Immature natural killer cell (primary cell): ENCODE data around the gene WSB1. TPM values are rescaled to one million over a fixed set of nuclear protein-coding genes. Genes with fewer than 3 reads are reported as not detected.

Source experiments
- DNase-seq, 3 donors: peaks; one replicate each; pipeline ENCODE4 v3.0.0; 2022; ENCODE audit warnings: mixed read lengths in 1 of 3
- H3K27ac Mint-ChIP-seq, 6 donors: one replicate each; pipeline ENCODE4 v1.8.0; 2020; ENCODE audit warnings: mixed read lengths in 6 of 6, mild to moderate bottlenecking in 5 of 6, inconsistent platforms in 4 of 6, moderate library complexity in 3 of 6
- H3K27me3 Mint-ChIP-seq, 3 donors: one replicate each; pipeline ENCODE4 v1.8.0; 2020 to 2021; ENCODE audit warnings: low read depth in 3 of 3, mild to moderate bottlenecking in 3 of 3, mixed read lengths in 3 of 3, moderate library complexity in 3 of 3, inconsistent platforms in 1 of 3
- H3K36me3 Mint-ChIP-seq, 3 donors: one replicate each; pipeline ENCODE4 v1.8.0; 2020; ENCODE audit warnings: mixed read lengths in 3 of 3, inconsistent platforms in 2 of 3, mild to moderate bottlenecking in 2 of 3
- H3K4me1 Mint-ChIP-seq, 2 donors: one replicate each; pipeline ENCODE4 v1.8.0; 2020; ENCODE audit warnings: inconsistent platforms in 2 of 2, mild to moderate bottlenecking in 2 of 2, mixed read lengths in 2 of 2, moderate library complexity in 1 of 2
- H3K4me3 Mint-ChIP-seq, 5 donors: one replicate each; pipeline ENCODE4 v1.8.0; 2020; ENCODE audit warnings: mild to moderate bottlenecking in 5 of 5, mixed read lengths in 5 of 5, inconsistent platforms in 3 of 5, moderate library complexity in 3 of 5
- H3K9me3 Mint-ChIP-seq, 6 donors: one replicate each; pipeline ENCODE4 v1.8.0; 2020; ENCODE audit warnings: mild to moderate bottlenecking in 6 of 6, mixed read lengths in 6 of 6, inconsistent platforms in 4 of 6, moderate library complexity in 3 of 6
- polyA plus RNA-seq, 3 donors: library from polyadenylated mRNA; unstranded; fragments of 300-500 nt; fragmentation: Illumina TruSeq; gene quantifications; one replicate each; pipeline ENCODE4 v1.2.3, GENCODE V29; 2021

The WSB1 gene
- polyA plus RNA-seq, 3 donors from 2014 or later, result 163 to 253 (median 232) TPM

DNA sequence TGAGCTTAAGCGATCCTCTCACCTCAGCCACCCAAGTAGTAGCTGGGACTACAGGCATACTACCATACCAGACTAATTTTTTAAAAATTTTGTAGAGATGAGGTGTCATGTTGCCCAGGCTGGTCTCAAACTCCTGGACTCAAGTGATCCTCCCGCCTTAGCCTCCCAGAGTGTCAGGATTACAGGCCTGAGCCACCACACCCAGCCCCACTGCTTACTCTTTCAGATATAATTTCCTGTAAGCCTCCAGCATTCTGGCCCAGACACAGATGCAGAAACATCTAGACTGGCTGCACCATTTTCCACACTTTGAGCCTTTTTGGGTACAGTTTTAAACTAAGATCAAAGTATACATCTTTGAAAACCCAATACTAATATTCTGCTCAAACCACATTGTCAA, 8.4 kb upstream of the WSB1 start:
- no peak for DNase-seq
- Mint-ChIP-seq H3K4me1 (peaks cover 9 to 11% of the 10 kb centered on the region in 2 donors), H3K27me3 (peaks cover 0 to 4% (median 3%) of the 10 kb centered on the region in 3 donors), H3K4me3 (no peak overlapping the region), H3K27ac (no peak overlapping the region), H3K36me3 (peaks cover 0 to 4% (median 0%) of the 10 kb centered on the region in 3 donors), H3K9me3 (peaks cover 0 to 1% (median 0%) of the 10 kb centered on the region in 6 donors)

DNA sequence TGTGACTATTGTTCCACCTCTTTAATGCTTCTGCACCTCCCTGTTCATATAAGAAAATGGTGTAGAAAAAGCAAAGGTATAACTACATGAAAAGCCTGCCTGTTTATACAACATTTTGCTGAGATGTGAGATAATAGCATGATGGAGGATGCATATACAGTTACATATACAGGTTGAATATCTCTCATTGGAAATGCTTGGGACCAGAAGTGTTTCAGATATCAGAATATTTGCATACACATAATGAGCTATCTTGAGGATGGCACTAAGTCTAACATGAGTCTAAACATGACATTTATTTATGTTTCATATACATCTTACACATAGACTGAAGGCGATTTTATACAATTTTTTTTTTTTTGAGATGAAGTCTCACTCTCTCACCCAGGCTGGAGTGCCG, 5.7 kb upstream of the WSB1 start:
- no peak overlapping the region for H3K4me3 Mint-ChIP-seq
- H3K27me3 Mint-ChIP-seq, result peaks cover 0 to 9% (median 0%) of the 10 kb centered on the region in 3 donors
- H3K4me1 Mint-ChIP-seq, result peaks cover 17 to 20% of the 10 kb centered on the region in 2 donors
- H3K36me3 Mint-ChIP-seq, result peaks cover 0 to 4% (median 0%) of the 10 kb centered on the region in 3 donors
- peaks cover 0 to 1% (median 0%) of the 10 kb centered on the region in 6 donors for H3K9me3 Mint-ChIP-seq
- no peak overlapping the region for H3K27ac Mint-ChIP-seq
- DNase-seq, result no peak

DNA sequence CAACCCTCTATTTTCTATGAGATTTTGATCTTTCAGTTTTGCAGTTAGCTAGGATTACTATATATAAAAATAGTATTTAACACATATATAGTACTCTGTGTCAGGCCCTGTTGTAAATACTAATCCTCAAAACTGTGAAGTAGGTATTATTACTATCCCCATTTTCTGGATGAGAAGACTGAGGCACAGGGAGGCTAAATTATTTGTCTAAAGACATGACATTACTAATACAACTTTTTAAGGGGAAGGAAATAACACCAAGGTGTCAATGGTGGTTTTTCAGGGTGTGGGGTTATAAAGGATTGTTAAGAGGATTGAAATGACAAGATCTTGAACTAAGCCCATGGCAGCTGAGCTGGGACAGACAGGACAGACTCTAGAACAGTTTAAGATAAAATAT, 4.1 kb upstream of the WSB1 start:
- Mint-ChIP-seq H3K36me3 (peaks cover 0 to 4% (median 0%) of the 10 kb centered on the region in 3 donors), H3K27me3 (peaks cover 2 to 23% (median 7%) of the 10 kb centered on the region in 3 donors), H3K9me3 (no peaks in the 10 kb centered on the region), H3K4me1 (peaks cover 24 to 32% of the 10 kb centered on the region in 2 donors), H3K27ac (peak overlapping the region; percentile 75 to 84 (median 80)), H3K4me3 (peak overlapping the region; percentile 33 to 71 (median 63))
- peak in 1 of 3 donors; percentile 17 for DNase-seq

DNA sequence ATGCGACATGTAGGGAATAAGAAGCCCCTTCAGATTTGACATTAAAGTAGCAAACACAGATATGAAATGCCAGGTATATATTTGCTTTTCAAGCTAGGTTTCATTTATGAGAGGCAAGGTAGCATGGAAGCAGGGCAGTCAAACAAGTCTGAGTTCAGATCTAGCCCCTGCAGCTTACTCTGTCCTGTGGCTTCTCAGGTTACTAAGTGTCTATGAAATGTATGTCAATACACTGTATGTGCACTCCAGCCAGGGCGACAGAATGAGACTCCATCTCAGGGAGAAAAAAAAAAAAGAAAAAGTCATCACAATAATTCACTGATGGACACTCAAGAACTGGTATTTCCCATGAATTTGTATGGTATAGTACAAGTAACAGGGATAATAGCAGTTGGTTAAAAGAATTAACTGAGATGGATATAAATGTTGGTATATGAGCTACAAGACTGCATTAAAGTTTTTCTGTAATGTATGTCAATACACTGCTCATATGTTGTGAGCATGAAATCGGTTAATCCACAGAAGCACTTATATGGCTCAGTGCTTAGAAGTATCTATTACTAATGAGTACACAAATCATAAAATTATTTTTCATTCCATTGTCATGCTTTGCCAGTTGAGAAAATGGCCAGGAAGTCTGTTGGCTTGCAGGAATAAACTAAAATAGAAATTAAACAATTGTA, 2.9 kb upstream of the WSB1 start:
- H3K4me3 Mint-ChIP-seq, result peak overlapping the region in 3 of 5 donors; percentile 23 to 53 (median 29)

DNA sequence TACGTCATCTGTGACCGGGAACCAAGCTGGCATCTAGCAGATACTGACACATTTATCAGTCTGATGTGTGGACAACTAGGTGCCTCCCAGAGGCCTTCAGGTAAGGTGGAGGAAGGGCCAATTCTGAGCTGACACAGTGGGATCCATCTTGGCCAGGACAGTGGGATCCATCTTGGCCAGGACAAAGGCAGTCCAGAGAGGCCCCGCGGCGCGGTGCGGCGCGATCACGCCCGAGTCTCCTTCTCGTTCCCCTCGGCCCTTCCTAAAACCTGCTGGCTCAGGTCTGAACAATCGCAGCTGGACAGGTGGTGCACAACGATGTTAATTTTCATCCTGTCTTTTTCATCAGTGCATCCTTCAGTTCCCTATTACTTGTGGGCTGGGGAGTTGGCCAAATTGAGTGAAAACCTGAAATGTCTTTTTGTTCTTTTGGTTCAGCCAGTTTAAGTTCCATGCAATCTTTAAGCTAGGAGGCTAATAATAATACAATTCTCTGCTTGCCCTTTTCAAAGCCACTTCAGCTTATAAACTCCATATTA, 486 bp upstream of the WSB1 start:
- peaks cover 50 to 67% of the 10 kb centered on the region in 2 donors for H3K4me1 Mint-ChIP-seq
- peaks cover 0 to 3% (median 0%) of the 10 kb centered on the region in 3 donors for H3K36me3 Mint-ChIP-seq
- DNase-seq, result no peak

More for the DNA sequence above, 2.9 kb upstream of the WSB1 start:
- no peak for DNase-seq
- Mint-ChIP-seq H3K9me3 (no peaks in the 10 kb centered on the region), H3K36me3 (peaks cover 0 to 4% (median 0%) of the 10 kb centered on the region in 3 donors), H3K27ac (peak overlapping the region; percentile 48 to 85 (median 74)), H3K27me3 (peaks cover 6 to 22% (median 7%) of the 10 kb centered on the region in 3 donors), H3K4me1 (peaks cover 36 to 44% of the 10 kb centered on the region in 2 donors)

DNA sequence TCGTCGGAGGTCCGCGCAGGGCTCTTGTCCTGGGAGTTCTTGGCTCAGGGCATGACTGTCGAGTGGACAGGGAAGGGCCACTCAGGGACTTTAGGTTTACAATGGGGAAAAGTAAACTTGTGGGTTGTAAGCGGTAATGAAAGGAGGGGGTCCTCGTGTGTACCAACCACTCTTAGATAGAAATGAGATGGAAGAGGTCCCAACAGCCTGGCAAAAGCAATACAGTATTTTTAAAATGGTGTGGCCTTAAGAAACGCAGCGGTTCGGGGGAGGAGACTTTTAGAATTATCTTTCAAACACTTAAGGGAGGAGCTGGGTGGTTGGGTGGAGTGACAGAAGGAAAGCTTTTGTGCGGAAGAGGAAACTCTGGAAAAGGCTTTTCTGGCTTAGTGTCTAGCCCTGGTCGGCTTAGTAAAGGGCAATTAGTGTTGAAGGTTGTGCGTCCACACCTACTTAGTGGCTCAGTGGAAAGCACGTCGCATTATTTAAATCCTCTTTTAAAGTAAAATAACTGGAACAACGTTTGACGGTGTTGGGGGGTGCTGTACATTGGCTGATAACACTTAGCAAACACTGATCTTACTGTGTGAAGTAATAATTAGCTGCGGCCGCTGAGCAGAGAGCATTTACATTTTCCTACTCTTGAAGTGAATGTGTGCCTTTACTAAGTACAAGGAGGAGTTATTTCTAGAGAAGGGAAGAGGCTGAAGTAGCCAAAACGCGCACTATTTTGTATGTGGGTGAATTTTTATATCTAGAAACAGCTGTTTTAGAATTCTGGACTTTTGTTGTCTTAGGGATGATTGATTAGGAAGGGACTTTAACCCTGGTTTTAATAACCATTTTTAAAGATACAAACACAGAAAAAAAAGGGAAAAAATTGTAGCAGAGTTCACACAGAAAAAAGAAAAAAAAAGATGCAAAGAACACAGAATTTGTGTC, 1.0 kb downstream of the WSB1 start:
- Mint-ChIP-seq H3K4me3 (peak overlapping the region; percentile 94 to 99 (median 97)), H3K27me3 (peaks cover 6 to 21% (median 8%) of the 10 kb centered on the region in 3 donors), H3K4me1 (peaks cover 61 to 74% of the 10 kb centered on the region in 2 donors), H3K9me3 (no peaks in the 10 kb centered on the region), H3K27ac (peak overlapping the region; percentile 96 to 100 (median 98)), H3K36me3 (peaks cover 0 to 3% (median 0%) of the 10 kb centered on the region in 3 donors)
- peak; percentile 58 to 64 (median 58) for DNase-seq

More for the DNA sequence above, 486 bp upstream of the WSB1 start:
- Mint-ChIP-seq H3K27ac (peak overlapping the region; percentile 97 to 100 (median 98)), H3K9me3 (no peaks in the 10 kb centered on the region), H3K4me3 (peak overlapping the region; percentile 94 to 99 (median 97)), H3K27me3 (peaks cover 6 to 21% (median 8%) of the 10 kb centered on the region in 3 donors)

DNA sequence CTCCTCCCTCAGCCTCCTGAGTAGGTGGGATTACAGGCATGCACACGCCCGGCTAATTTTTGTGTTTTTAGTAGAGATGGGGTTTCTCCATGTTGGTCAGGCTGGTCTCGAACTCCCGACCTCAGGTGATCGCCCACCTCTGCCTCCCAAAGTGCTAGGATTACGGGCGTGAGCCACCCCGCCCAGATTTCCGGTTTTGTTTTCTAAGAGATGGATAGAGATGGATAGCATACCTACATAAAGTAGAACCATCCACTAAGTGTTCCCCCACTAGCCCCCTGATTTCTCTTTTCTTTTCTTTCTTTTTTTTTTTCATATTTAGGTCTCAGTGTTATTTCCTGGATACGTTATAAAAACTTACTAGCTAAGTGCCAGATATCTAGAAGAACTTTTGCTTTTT, 2.0 kb downstream of the WSB1 start:
- Mint-ChIP-seq H3K4me3 (peak overlapping the region; percentile 94 to 99 (median 97)), H3K36me3 (peaks cover 0 to 3% (median 0%) of the 10 kb centered on the region in 3 donors), H3K27ac (peak overlapping the region; percentile 96 to 100 (median 98)), H3K9me3 (no peaks in the 10 kb centered on the region), H3K27me3 (peaks cover 6 to 21% (median 8%) of the 10 kb centered on the region in 3 donors), H3K4me1 (peaks cover 58 to 74% of the 10 kb centered on the region in 2 donors)
- peak in 1 of 3 donors; percentile 23 for DNase-seq

DNA sequence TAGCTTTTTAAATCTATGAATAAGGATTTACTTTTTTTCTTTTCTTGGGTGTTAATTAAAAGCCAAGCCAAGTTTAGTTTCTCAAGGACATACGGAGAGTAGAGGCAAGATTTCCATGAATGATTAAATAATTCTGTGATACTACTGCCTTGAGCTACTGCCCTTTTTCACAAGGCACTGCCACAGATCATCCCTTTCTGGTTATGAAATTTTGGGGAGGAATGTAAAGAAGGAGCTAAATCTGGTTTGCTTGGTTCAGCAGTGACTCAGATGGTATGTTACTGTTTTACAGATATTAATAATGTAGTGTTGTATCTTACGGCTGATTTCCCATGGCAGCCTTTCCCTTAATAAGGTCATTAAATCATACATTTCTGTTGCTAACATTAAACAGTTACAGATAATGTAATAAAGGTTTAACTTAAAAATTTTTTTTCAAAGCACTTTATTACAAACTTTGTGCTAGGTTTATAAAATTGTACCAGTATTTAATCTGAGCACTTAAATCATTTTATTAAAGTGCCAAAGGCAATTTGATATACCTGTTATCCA, 2.6 kb downstream of the WSB1 start:
- Mint-ChIP-seq H3K4me3 (peak overlapping the region; percentile 94 to 99 (median 97)), H3K9me3 (no peaks in the 10 kb centered on the region), H3K27me3 (peaks cover 6 to 19% (median 8%) of the 10 kb centered on the region in 3 donors), H3K4me1 (peaks cover 61 to 77% of the 10 kb centered on the region in 2 donors), H3K27ac (peak overlapping the region; percentile 96 to 100 (median 98)), H3K36me3 (peaks cover 0 to 3% (median 0%) of the 10 kb centered on the region in 3 donors)
- DNase-seq, result no peak

DNA sequence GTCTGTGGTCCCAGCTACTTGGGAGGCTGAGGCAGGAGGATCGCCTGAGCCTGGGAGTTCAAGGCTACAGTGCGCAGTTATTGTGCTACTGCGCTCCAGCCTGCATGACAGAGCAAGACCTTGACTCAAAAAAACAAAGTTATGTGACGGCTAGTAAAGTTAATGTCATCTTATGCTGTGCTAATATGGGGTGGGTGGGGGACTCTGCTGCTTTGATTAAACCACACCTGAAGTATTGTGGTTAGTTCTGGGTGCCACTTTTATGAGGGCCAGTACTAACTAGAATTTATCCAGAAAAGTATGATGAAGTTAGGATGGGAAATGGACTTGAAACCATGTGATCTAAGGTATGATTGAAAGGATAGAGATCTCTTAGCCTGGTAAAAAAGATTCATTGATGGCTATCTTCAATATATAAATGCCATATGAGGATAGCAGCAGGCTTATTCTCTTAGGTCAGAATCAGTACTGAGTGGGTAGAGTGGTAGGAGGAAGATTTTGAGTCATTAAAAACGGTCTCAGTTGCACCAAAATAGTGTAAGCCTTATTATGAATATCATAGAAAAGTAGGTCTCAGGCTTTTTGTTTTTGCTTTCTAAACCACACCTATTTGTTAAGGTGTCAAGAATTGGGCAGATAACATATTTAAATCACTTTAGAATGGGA, 5.6 kb downstream of the WSB1 start:
- peaks cover 4 to 7% (median 4%) of the 10 kb centered on the region in 3 donors for H3K27me3 Mint-ChIP-seq
- no peak for DNase-seq
- H3K4me3 Mint-ChIP-seq, result peak overlapping the region; percentile 8 to 66 (median 24)
- no peaks in the 10 kb centered on the region for H3K9me3 Mint-ChIP-seq
- peak overlapping the region; percentile 42 to 81 (median 74) for H3K27ac Mint-ChIP-seq
- peaks cover 73 to 92% of the 10 kb centered on the region in 2 donors for H3K4me1 Mint-ChIP-seq
- peaks cover 0 to 6% (median 0%) of the 10 kb centered on the region in 3 donors for H3K36me3 Mint-ChIP-seq

DNA sequence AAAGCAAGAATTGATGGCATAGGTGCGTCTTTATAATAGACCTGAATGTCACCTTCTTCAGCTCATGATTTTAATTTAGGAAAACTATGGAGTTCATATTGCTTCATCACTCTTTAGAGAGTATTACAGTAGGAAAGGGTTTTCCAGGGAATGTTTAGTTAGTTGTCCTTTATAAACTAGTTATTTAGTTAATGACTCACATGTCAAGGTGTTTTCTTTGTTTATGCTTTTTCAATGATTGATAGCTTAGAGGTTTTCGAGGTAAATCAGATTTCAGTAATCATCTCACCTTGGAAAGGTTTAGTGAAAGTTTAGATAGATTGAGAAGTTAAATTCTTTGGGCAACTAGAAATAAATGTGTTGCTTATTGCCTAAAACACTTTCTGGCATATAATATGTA, 9.8 kb downstream of the WSB1 start:
- no peaks in the 10 kb centered on the region for H3K9me3 Mint-ChIP-seq
- peaks cover 0 to 2% (median 0%) of the 10 kb centered on the region in 3 donors for H3K27me3 Mint-ChIP-seq
- H3K4me3 Mint-ChIP-seq, result no peak overlapping the region
- DNase-seq, result no peak
- H3K27ac Mint-ChIP-seq, result peak overlapping the region in 2 of 6 donors; percentile 9 to 58
- peaks cover 3 to 16% (median 9%) of the 10 kb centered on the region in 3 donors for H3K36me3 Mint-ChIP-seq
- peaks cover 51 to 69% of the 10 kb centered on the region in 2 donors for H3K4me1 Mint-ChIP-seq

DNA sequence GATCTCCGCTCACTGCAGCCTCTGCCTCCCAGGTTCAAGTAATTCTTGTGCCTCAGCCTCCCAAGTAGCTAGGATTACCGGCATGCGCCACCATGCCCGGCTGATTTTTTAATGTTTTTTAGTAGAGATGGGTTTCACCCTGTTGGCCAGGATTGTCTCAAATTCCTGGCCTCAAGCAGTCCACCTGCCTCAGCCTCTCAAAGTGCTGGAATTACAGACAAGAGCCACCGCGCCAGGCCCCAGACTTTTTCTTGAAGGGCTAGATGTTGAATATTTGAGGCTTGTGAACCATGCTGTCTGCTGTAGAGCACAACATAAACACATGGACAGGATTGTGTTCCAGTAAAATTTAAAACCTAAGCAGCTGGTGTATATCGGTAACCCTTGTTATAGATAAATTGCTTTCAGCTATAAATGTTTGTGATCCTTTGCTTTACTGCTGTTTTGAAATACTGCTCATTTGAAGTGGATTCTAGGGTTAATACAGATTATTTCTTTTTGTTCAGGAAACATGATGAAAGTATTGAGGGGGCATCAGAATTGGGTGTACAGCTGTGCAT, 12.4 kb downstream of the WSB1 start:
- Mint-ChIP-seq H3K27ac (peak overlapping the region in 3 of 6 donors; percentile 2 to 54 (median 5)), H3K27me3 (peaks cover 0 to 6% (median 0%) of the 10 kb centered on the region in 3 donors), H3K9me3 (no peaks in the 10 kb centered on the region), H3K36me3 (peaks cover 12 to 29% (median 16%) of the 10 kb centered on the region in 3 donors), H3K4me3 (no peak overlapping the region), H3K4me1 (peaks cover 27 to 43% of the 10 kb centered on the region in 2 donors)
- DNase-seq, result no peak

DNA sequence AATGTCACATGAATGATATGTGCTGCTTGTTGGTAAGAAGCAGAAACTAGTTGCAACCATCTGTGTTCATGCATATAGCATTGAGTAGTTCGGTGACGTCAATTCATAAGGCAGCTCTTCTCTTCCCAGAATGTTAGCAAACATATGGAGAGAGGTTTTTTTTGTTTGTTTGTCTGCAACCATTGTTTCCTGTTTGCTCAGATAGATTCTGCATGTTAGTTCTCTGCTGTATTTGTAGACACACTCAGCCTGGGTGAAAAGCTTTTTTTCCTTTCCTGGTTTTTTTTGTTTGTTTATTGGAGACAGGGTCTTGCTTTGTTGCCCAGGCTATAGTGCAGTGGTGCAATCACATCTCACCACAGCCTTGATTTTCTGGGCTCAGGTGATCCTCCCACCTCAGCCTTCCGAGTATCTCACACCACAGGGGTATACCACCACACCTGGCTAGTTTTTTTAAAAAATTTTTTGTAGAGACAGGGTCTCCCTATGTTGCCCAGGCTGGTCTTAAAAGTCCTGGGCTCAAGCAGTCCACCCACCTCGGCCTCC, 16.7 kb downstream of the WSB1 start:
- H3K4me3 Mint-ChIP-seq, result no peak overlapping the region
- H3K9me3 Mint-ChIP-seq, result no peaks in the 10 kb centered on the region
- peak overlapping the region in 3 of 6 donors; percentile 23 to 61 (median 43) for H3K27ac Mint-ChIP-seq
- H3K27me3 Mint-ChIP-seq, result peaks cover 0 to 4% (median 0%) of the 10 kb centered on the region in 3 donors
- peaks cover 6 to 16% of the 10 kb centered on the region in 2 donors for H3K4me1 Mint-ChIP-seq
- H3K36me3 Mint-ChIP-seq, result peaks cover 22 to 57% (median 30%) of the 10 kb centered on the region in 3 donors
- no peak for DNase-seq
